ENCODE measurements around the gene ZKSCAN8. TPM values are rescaled to one million over a fixed set of nuclear protein-coding genes. Genes with fewer than 3 reads are reported as not detected.

ZKSCAN8 gene
- 13.7 and 19.5 TPM in 2 replicates for total RNA-seq

DNA sequence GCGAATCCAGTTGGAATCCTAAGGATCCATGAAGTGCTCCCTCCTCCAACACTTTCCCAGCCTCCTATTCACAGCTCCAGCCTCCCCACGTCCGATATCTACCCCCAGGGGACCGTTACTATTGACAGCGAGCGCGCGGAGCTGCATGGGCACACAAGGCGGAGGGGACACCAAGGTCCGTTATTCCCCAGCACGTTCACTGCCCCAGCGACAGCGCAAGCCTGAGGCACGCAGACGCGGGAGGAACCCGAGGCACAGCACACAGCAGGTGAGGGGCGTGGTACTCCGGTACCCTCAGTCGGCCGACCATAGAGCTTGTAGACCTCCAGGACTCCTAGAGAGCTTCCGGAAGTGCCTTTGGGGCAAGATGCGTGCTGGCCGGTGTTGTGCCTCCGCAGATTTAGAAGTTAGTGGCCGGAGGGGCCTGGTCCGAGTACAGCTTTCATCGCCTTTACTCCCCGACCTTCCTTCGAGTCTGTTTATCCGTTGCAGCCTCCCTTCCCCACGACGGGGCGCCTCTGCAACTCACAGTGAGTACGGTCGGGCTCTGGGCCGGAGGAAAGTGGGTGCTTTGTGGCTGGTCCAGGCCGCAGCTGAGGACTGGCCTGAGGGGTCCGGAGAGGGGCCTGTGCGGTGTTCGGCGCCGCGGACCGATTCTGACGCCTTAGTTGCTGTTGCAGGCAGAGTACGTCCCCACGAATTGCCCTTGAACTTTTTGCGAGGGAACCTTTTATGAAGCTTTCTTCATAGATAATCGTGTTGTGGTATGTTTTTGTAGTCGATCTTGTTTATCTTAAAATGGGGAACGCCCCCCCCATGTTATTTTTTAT, at the start of gene ZKSCAN8:
Gene ZKSCAN8 (plus strand): TSS at position 384 of the 830 bp plus-strand sequence. CDS start 6,525 bp downstream, outside the sequence.

GRCh38 chr6:28124350-28124970, 17.2 kb upstream of the ZKSCAN8 start, which contains the start of gene ZSCAN16:
Gene ZSCAN16, plus strand, starts transcription at chr6:28124609. Its CDS starts 835 bp downstream, at chr6:28125444.

Other genes starting within 250 kb of the ZKSCAN8 start
- gene OR2B2, start 229.5 kb upstream of the ZKSCAN8 start, total RNA-seq: not detected in 2 replicates
- gene OR2B6, start 184.6 kb upstream of the ZKSCAN8 start, total RNA-seq: 0.09 TPM in 1 of 2 replicates, not detected in the other
- gene ZNF165, start 61.3 kb upstream of the ZKSCAN8 start, total RNA-seq: 0.26 and 0.33 TPM in 2 replicates
- 13.4 and 17.2 TPM in 2 replicates for gene ZSCAN16, start 17.3 kb upstream of the ZKSCAN8 start, total RNA-seq
- 6.0 and 8.5 TPM in 2 replicates for gene ZSCAN9, start 83.4 kb downstream of the ZKSCAN8 start, total RNA-seq
- 2.7 and 5.4 TPM in 2 replicates for gene ZKSCAN4, start 110.4 kb downstream of the ZKSCAN8 start, total RNA-seq
- gene NKAPL, start 117.4 kb downstream of the ZKSCAN8 start, total RNA-seq: 0.26 and 0.43 TPM in 2 replicates
- gene ZSCAN26, start 125.3 kb downstream of the ZKSCAN8 start, total RNA-seq: 5.5 and 13.1 TPM in 2 replicates
- 3.5 and 5.8 TPM in 2 replicates for gene PGBD1, start 139.7 kb downstream of the ZKSCAN8 start, total RNA-seq
- 10.2 TPM in 2 replicates for gene ZSCAN31, start 194.3 kb downstream of the ZKSCAN8 start, total RNA-seq
- 2.2 and 6.3 TPM in 2 replicates for gene ZKSCAN3, start 208.1 kb downstream of the ZKSCAN8 start, total RNA-seq